Activated naive CD4-positive, alpha-beta T cell treated with anti-CD3 and anti-CD28 coated beads, Interleukin-2, amount 10 ng/mL, durations not matched to agents 7 days and 5 days (primary cell): ENCODE results near the gene TXN.
A peak's percentile ranks its signal among the peaks of the same experiment; 100 is the strongest.
"Not testable (repeated sequence)": the region's sequence is repeated elsewhere in the genome, so short reads cannot be mapped to it uniquely, and the experiment has no call there.

Experiments used
- CTCF ChIA-PET: fragments of 350-600 bp; sonication (Branson Sonifier 250); formaldehyde crosslinking; loops from one replicate; lab custom pipeline; 2021; ENCODE audit warnings: antibody characterized with exemption; lab: Charles Lee
- DNase-seq: peaks from one replicate; pipeline ENCODE4 v3.0.0-alpha.2; 2020
- H3K27ac Mint-ChIP-seq: one replicate; pipeline ENCODE4 v1.8.0; 2021; ENCODE audit warnings: mild to moderate bottlenecking, moderate library complexity, mixed read lengths
- H3K27me3 Mint-ChIP-seq: one replicate; pipeline ENCODE4 v1.8.0; 2021; ENCODE audit warnings: mild to moderate bottlenecking, mixed read lengths
- H3K36me3 Mint-ChIP-seq: one replicate; pipeline ENCODE4 v1.8.0; 2021; ENCODE audit warnings: mixed read lengths
- H3K4me1 Mint-ChIP-seq: one replicate; pipeline ENCODE4 v1.8.0; 2021; ENCODE audit warnings: mixed read lengths
- H3K4me3 Mint-ChIP-seq: one replicate; pipeline ENCODE4 v1.8.0; 2021; ENCODE audit warnings: mild to moderate bottlenecking, moderate library complexity, mixed read lengths
- H3K9me3 Mint-ChIP-seq: one replicate; pipeline ENCODE4 v1.8.0; 2021; ENCODE audit warnings: mixed read lengths

The TXN gene

DNA sequence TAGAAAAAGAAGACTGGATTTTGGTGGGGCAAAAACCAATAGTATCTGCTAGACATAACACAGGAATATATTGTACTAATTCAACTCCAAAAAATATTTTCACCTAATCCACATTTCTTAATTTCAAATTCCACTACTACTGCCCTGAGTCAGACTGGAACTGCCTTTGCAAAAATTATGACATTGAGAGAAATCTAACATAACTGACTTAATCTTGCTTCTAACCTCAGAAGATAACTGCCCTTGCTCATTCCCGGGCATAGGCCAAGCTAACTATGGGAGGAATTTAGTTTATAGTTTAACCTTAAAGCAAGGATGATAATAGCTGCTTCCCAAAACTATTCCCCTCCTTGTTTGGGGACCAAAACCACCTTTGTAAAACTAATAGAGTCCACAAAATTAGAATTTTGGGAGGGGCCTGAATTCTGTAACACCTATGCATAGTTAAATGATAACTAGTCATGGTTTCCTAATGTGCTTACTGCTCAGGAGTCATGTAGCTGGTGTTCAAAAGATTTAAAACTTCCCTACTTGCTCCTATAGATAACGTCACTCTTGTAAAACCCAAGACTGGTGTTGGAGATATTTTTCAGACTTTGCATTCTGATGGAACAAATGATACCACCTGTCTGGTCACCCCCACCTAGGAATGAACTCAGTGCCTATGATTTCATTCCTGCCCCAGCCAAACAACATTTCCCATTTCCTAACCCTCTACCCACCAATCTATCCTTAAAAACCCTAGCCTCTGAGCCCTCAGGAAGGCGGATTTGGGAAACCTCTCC lies 14.1 kb upstream of the TXN start:
- H3K36me3 Mint-ChIP-seq: no peaks in the 10 kb centered on the region
- no peaks in the 10 kb centered on the region for H3K9me3 Mint-ChIP-seq
- H3K27me3 Mint-ChIP-seq: peaks cover 3% of the 10 kb centered on the region
- CTCF ChIA-PET: no interaction called here
- no peak for DNase-seq
- no peak overlapping the region for H3K27ac Mint-ChIP-seq
- H3K4me3 Mint-ChIP-seq: no peak overlapping the region
- no peaks in the 10 kb centered on the region for H3K4me1 Mint-ChIP-seq

- CTCF ChIA-PET: no interaction called here
- H3K27ac Mint-ChIP-seq: no peak overlapping the region
- no peaks in the 10 kb centered on the region for H3K36me3 Mint-ChIP-seq
- H3K9me3 Mint-ChIP-seq: no peaks in the 10 kb centered on the region
- H3K4me1 Mint-ChIP-seq: no peaks in the 10 kb centered on the region
- no peak overlapping the region for H3K4me3 Mint-ChIP-seq
- H3K27me3 Mint-ChIP-seq: peaks cover 3% of the 10 kb centered on the region
- DNase-seq: no peak
Observed at GRCh38 chr9:110266795-110267194, 10.5 kb upstream of the TXN start.

DNA sequence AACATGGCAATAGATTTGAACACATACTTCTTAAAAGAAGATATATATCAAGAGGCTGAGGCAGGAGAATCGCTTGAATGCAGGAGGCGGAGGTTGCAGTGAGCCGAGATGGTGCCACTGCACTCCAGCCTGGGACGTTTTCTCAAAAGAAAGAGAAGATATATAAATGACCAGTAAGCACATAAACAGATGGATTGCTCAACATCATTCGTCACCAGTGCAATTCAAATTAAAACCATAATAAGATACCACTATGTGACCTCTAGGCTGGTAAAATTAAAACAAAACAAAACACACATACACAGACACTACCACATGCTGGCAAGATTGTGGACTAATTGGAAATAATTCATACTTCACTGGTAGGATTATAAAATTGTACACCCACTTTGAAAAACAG lies 5.3 kb upstream of the TXN start:
- Mint-ChIP-seq H3K27me3 (peaks cover 4% of the 10 kb centered on the region), H3K4me3 (no peak overlapping the region), H3K9me3 (no peaks in the 10 kb centered on the region), H3K27ac (no peak overlapping the region), H3K36me3 (no peaks in the 10 kb centered on the region), H3K4me1 (peaks cover 11% of the 10 kb centered on the region)
- CTCF ChIA-PET: no interaction called here
- no peak for DNase-seq

GRCh38 chr9:110260911-110261310 lies 4.6 kb upstream of the TXN start:
- peaks cover 4% of the 10 kb centered on the region for H3K27me3 Mint-ChIP-seq
- CTCF ChIA-PET: no interaction called here

GRCh38 chr9:110259566-110259965 lies 3.3 kb upstream of the TXN start:
- Mint-ChIP-seq H3K27ac (no peak overlapping the region), H3K9me3 (no peaks in the 10 kb centered on the region), H3K27me3 (peaks cover 4% of the 10 kb centered on the region), H3K4me3 (no peak overlapping the region), H3K36me3 (peaks cover 2% of the 10 kb centered on the region), H3K4me1 (peaks cover 19% of the 10 kb centered on the region)
- no peak for DNase-seq
- CTCF ChIA-PET: no interaction called here

More at GRCh38 chr9:110260911-110261310, 4.6 kb upstream of the TXN start:
- H3K36me3 Mint-ChIP-seq: no peaks in the 10 kb centered on the region
- H3K9me3 Mint-ChIP-seq: no peaks in the 10 kb centered on the region
- DNase-seq: no peak
- no peak overlapping the region for H3K27ac Mint-ChIP-seq
- peaks cover 11% of the 10 kb centered on the region for H3K4me1 Mint-ChIP-seq
- no peak overlapping the region for H3K4me3 Mint-ChIP-seq

DNA sequence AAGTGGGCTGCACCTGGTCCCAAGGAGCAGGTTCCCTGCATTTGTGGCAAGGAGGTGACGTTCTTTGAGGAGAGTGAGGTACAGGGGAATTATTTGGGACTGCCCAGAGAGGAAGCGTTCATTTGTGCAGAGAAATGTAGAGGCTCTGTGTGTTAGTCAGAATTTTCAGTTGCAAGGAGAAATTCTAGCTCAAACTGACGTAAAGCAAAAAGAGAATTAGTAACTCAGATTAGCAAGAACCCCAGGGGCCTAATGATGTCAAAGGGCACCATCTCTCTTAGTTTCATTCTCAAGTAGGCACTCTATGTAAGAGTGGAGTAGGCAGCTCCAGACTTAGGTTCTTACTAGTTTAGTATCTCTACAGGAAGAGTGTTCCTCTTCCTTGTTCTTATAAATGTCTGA lies 2.4 kb upstream of the TXN start:
- Mint-ChIP-seq H3K27ac (no peak overlapping the region), H3K4me1 (peaks cover 28% of the 10 kb centered on the region), H3K4me3 (no peak overlapping the region), H3K9me3 (no peaks in the 10 kb centered on the region), H3K36me3 (peaks cover 2% of the 10 kb centered on the region), H3K27me3 (peaks cover 4% of the 10 kb centered on the region)
- no peak for DNase-seq
- CTCF ChIA-PET: interaction anchor here (0.6 to 1.1 kb wide), 2 partner anchors 12 to 200 kb away, joined by 3 to 4 read pairs; no protein-coding TSS in a partner anchor

- peaks cover 4% of the 10 kb centered on the region for H3K27me3 Mint-ChIP-seq
- peaks cover 2% of the 10 kb centered on the region for H3K36me3 Mint-ChIP-seq
- DNase-seq: no peak
- H3K4me3 Mint-ChIP-seq: peak overlapping the region; percentile 89
- peaks cover 36% of the 10 kb centered on the region for H3K4me1 Mint-ChIP-seq
- H3K27ac Mint-ChIP-seq: no peak overlapping the region
- CTCF ChIA-PET: interaction anchor here (0.9 to 1.7 kb wide), 2 partner anchors 12 to 101 kb away, joined by 3 to 4 read pairs; no protein-coding TSS in a partner anchor
- no peaks in the 10 kb centered on the region for H3K9me3 Mint-ChIP-seq
Observed at GRCh38 chr9:110257956-110258355, 1.6 kb upstream of the TXN start.

DNA sequence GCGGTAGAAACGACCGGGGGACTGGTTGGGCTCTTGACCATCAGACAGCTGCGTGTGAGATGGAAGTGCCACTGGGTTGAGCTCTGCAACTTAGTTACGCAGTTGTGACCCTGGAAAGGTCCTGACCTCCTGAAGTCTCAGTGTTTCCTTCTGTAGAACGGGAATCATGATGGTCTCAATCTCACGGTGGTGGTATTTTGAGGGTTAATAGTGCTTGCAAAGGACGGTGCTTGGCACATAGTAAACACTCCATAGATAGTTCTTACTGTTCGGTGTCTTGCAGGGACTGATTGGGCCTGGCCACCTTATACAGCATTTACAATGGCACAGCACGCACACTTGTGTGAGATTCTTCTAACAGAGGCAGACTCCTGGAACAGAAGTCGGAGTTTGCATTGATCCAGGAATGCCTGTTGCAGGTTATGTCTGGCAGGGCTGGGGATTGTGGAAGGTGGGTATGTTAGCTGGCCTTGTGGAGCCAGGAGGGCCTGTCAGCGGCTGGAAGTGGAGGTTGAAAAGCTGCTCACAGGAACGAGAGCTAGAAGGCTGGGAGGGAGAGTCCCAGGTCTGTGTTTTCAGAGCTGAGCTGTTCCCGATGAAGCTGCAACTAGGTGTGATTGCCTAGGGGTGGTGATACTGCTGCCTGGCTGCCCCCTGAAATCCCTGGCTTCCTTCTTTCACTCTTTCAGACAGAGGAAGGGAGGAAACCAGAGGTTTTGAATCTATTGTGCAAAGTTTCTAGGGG lies 962 bp upstream of the TXN start:
- CTCF ChIA-PET: interaction anchor here (0.9 to 1.7 kb wide), 3 partner anchors 12 to 101 kb away, joined by 3 to 4 read pairs (median 3); no protein-coding TSS in a partner anchor
- H3K4me3 Mint-ChIP-seq: peak overlapping the region; percentile 89
- H3K36me3 Mint-ChIP-seq: peaks cover 6% of the 10 kb centered on the region
- peaks cover 4% of the 10 kb centered on the region for H3K27me3 Mint-ChIP-seq
- DNase-seq: no peak
- H3K4me1 Mint-ChIP-seq: peaks cover 42% of the 10 kb centered on the region
- peak overlapping the region; percentile 94 for H3K27ac Mint-ChIP-seq
- no peaks in the 10 kb centered on the region for H3K9me3 Mint-ChIP-seq

GRCh38 chr9:110255463-110256379 lies 586 bp downstream of the TXN start:
- peak; percentile 59 for DNase-seq
- H3K27me3 Mint-ChIP-seq: no peaks in the 10 kb centered on the region
- peaks cover 53% of the 10 kb centered on the region for H3K4me1 Mint-ChIP-seq
- peak overlapping the region; percentile 94 for H3K27ac Mint-ChIP-seq
- no peaks in the 10 kb centered on the region for H3K9me3 Mint-ChIP-seq
- peaks cover 11% of the 10 kb centered on the region for H3K36me3 Mint-ChIP-seq
- CTCF ChIA-PET: interaction anchor here (1.7 kb wide), 1 partner anchor 99 kb away, joined by 4 read pairs; no protein-coding TSS in a partner anchor
- peak overlapping the region; percentile 89 for H3K4me3 Mint-ChIP-seq

DNA sequence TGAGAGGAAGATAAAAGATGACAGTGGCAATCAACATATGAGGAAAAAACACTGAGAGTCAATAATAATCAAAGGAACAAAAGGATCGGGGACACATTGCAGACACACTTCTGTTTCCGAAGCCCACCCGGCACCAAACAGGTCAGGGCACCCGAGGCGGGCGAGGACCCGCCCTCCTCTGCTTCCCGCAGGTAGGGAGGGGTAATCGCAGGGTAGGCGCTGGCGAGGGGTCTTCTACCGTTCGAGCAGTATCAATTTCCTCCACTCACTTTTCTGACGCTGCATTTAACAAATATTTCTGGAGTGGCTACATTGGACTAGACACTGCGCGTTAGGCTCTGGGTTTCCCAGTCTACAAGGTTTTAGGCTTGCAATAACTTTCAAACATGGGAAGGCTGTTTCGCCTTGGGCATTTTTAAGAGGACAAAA lies 1.3 kb downstream of the TXN start:
- Mint-ChIP-seq H3K27ac (peak overlapping the region; percentile 94), H3K4me1 (peaks cover 53% of the 10 kb centered on the region), H3K9me3 (no peaks in the 10 kb centered on the region), H3K27me3 (no peaks in the 10 kb centered on the region), H3K36me3 (peaks cover 14% of the 10 kb centered on the region), H3K4me3 (peak overlapping the region; percentile 89)
- DNase-seq: peak; percentile 40
- CTCF ChIA-PET: no interaction called here

DNA sequence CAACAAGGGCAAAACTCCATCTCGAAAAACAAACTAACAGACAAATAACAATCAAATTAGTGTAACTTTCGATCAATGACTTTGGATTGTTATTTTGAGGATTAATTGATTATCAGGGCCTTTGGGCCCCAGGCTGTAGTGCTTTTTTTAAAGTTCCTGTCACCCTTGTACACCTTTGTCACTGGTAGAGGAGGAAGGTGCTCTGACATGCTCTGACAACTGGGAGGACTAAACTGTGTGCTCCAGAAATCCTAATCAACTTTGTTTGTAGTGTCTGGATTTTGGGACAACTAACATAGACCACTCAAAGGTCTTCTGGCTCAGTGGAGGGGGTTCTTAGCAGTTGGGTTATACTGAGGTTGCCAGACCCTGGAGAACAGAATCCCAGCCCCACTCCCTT lies 1.8 kb downstream of the TXN start:
- CTCF ChIA-PET: no interaction called here
- peak overlapping the region; percentile 89 for H3K4me3 Mint-ChIP-seq
- peak overlapping the region; percentile 94 for H3K27ac Mint-ChIP-seq
- no peaks in the 10 kb centered on the region for H3K9me3 Mint-ChIP-seq
- peaks cover 17% of the 10 kb centered on the region for H3K36me3 Mint-ChIP-seq
- no peak for DNase-seq
- H3K27me3 Mint-ChIP-seq: no peaks in the 10 kb centered on the region
- peaks cover 53% of the 10 kb centered on the region for H3K4me1 Mint-ChIP-seq

DNA sequence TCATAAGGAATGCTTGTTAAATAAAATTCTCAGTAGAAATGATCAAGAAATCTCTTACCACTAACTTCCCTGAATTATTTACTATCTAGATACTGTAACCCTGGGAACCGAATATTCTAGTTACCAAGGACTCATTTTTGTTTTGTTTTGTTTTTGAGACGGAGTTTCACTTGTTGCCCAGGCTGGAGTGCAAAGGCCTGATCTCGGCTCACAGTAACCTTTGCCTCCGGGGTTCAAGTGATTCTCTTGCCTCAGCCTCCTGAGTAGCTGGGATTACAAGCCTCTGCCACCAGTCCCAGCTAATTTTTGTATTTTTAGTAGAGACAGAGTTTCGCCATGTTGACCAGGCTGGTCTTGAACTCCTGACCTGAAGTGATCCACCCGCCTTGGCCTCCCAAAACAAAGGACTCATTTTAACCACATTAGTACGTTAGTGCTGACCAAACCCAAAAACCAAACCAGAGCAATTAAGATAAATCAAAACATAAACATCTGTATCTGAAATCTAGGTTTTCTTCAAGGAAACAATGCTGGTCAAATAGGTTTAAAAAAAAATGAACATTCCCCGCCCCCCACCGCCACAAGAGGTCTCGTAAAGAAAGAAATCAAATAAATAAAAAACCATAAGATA lies 3.7 kb downstream of the TXN start:
- H3K27ac Mint-ChIP-seq: peak overlapping the region; percentile 42
- no peak for DNase-seq
- H3K27me3 Mint-ChIP-seq: no peaks in the 10 kb centered on the region
- peaks cover 52% of the 10 kb centered on the region for H3K4me1 Mint-ChIP-seq
- no peak overlapping the region for H3K4me3 Mint-ChIP-seq
- no peaks in the 10 kb centered on the region for H3K9me3 Mint-ChIP-seq
- peaks cover 28% of the 10 kb centered on the region for H3K36me3 Mint-ChIP-seq
- CTCF ChIA-PET: no interaction called here

DNA sequence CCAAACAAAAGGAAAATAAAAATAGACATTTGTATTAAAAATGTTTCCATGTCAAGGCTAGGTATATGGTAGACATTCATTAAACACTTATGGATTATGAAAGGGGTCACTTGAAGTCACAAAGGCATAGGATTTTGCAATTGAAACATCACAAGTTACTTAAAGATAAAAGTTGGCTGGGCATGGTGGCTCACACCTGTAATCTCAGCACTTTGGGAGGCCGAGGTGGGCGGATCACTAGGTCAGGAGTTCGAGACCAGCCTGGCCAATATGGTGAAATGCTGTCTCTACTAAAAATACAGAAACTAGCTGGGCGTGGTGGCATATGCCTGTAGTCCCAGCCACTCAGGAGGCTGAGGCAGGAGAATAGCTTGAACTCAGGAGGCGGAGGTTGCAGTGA lies 4.5 kb downstream of the TXN start:
- peaks cover 29% of the 10 kb centered on the region for H3K36me3 Mint-ChIP-seq
- CTCF ChIA-PET, H3K27me3 Mint-ChIP-seq, H3K27ac Mint-ChIP-seq, H3K4me3 Mint-ChIP-seq, H3K9me3 Mint-ChIP-seq, DNase-seq: not testable (repeated sequence)
- peaks cover 44% of the 10 kb centered on the region for H3K4me1 Mint-ChIP-seq
